GM10847 (cell line): ENCODE measurements around the gene DNAJA3.

Experiments used
- POLR2A ChIP-seq: IDR thresholded peaks from 2 replicates; pipeline ENCODE4 v1.6.1; 2011; ENCODE audit not compliant: insufficient read length; ENCODE audit errors: extremely low read depth

Gene DNAJA3

DNA sequence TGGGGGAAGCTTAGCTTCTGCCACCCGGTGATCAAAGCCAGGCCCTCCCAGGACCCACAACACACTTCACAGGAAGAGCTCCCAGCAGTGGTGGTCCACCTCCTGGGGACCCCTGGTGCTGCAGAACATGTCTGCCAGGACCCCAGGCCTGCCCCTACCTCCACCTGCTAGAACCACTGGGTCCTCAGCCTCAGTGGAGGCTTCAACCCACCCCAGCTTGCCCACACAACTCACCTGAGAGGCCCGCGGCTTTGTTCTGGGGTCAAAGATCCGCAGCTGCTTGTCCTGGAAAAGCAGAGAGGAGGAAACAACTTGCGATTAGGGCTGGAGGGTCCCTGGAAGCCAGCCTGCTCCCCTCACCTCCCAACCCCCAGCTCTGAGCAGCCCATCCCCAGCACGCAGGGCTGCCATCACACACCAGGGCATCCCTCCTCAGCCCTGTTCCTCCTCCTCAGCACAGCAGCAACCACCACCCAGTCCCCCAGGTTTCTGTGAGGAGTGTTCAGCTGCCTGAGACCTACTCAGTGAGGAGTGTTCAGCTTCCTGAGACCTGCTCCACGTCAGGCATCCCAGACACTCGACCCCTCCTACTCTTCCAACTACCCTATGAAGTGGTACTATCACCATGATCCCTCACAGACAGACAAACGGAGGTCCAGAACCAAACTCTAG lies 30.5 kb upstream of the DNAJA3 start:
- TF ChIP-seq POLR2A = no peak

DNA sequence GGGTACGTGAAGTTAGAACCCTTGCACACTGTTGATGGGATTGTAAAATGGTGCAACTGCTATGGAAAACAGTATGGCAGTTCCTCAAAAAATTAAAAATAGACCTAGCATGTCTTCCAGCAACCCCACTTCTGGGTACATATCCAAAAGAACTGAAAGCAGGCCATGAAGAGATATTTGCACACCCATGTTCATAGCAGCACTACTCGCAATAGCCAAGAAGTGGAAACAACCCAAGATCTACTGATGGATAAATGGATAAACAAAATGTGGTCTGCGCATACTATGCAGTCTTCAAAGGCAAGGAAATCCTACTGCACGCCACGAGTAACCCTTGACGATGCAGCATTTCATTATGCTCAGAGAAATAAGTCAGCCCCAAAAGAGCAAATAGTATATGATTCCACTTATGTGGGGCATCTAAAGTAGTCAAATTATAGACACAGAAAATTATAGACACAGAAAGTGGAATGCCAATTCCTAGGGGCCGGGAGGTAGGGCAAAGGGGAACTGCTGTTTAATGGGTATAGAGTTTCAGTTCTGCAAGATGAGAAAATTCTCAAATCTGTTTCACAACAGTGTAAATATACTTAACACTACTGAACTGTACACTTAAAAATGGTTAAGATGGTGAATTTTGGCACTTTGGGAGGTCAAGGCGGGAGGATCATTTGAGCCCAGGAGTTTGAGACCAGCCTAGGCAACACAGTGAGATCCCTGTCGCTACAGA lies 26.5 kb upstream of the DNAJA3 start:
- no peak for TF ChIP-seq POLR2A

DNA sequence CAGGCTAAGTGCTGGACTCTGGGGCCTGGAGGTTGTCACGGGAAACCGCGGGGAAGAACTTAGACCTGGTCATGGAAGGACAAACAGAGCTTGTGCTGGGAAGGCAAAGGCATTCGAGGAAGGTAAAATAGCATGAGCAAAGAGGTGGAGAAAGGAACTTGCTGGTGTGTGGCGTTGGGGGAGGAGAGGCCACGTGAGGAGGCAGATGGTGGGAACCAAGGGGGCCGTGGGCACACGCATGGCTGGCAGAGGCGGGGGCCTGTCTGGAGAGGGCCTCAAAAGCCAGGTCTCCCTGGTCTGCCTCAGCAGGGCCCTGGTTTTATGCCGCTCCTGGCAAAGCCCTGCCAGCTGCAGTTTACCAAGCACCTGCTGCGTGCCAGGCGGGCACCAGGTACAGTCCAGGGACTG lies 24.6 kb upstream of the DNAJA3 start:
- TF ChIP-seq POLR2A = no peak

DNA sequence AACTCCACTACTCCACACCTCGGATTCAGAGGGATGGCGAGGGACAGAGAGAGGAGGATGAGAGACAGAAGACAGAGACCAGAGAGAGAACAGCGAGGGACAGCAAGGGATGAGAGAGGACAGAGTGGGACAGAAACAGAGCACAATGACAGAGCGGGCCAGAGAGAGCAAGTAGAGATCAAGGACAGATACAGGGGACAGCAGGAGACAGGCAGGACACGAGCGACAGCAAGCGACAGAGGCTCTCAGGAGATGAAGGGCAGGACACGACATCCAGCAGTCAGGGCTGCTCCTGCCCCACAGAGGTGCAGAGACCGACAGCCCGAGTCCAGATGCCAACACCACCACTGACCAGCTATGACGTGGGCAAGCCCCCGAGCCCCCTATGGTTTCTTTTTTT lies 24.2 kb upstream of the DNAJA3 start:
- TF ChIP-seq POLR2A = no peak

DNA sequence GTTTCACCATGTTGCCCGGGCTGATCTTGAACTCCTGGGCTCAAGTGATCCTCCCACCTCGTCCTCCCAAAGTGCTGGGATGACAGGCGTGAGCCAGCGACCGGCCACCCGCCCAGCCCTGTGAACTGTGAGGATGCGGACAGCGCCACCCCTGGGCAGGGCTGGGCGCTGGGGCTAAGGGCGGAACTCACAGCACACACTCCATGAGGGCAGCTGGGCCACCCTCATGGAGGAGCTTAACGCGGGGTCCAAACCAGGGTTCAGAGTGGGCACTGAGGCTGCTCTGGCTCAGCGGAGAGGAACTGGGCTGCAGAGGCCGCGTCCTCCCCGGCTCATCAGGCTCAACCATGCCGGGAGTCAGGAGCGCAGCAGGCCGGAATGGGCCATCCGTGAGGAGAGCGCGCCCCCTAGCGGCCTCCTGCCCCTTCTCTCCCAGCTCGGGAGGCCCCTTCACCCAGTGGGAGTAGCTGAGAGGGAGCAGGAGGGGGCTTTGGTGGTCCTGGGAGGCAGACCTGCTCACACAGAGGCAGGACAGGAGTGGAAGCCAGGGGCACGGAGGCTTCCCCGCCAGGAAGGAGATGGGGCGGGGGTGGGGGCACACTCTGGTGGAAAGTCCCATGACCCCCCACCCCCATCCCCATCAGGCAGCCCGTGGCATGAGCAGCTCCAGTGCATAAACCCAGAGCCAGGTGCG lies 23.1 kb upstream of the DNAJA3 start:
- no peak for TF ChIP-seq POLR2A

DNA sequence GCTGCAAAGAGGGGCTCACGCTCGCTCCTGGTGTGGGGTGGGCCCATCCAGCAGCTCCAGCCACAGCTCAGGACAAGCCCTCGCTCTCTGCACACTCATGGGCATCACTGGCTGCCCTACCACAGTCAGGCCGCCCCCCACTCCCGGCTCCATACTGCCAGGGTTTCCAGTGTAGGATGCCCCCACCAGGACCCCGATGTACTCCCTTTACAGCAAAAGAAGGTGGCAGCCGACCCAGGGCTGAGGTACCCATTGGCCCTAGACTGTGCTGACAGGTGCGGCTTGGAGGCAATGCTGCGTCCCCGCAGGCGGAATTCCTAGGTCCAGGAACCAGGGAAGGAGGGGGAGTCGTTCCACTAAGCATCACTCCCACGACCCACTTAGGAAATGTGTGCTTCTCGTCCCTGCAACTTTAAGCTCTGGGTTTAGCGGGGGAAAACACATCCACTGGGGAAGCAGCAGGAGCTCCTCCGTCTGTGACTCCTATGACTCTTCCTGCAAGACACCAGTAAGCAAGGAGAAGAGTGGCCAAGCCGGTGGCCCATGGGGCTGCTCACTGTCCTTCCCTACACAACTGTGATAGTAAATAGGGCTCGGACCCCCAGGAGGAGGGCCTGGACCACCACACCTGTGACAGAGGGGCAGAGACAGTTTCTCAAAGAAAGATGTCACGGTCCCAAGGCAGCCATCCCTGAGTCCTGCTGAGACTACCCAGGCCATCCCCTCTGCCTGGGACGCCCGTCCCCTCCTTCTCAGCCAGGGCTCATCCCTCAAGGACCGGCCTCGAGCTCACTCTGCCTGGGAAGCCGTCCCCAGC lies 22.3 kb upstream of the DNAJA3 start:
- no peak for TF ChIP-seq POLR2A

DNA sequence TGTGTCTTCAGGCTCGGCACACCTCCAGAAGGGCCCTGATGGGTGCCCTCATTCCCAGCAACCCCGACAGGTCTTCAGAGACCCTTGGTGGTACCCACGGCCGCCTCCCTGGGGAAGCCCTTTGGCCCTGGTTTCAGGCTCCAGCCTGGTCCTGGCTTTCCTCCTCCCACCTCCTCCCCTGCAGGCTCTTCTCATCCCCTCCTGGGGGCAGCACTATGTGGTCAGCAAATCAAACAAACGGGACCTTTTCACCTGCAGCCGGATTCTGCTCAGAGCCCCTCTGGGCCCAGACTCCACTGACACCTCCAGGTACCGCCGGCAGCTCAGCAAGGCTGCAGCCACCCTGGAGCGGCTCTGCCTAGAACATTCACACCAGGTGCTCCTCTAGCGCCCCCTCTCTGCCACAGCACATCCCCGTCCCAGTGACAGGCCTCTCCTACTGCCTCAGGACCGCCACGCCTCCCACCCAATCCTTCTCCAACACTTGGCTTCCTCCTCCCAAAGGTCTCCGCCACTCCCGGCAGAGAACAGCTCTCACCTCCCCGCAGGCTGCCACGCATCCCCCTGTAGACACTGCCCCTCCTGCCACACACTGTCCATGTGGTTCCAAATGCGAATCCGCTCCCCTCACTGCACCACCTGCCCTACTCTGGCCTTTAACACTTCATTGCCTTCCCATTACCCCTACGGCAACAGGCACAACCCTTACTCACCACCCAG lies 21.3 kb upstream of the DNAJA3 start:
- TF ChIP-seq POLR2A = no peak

DNA sequence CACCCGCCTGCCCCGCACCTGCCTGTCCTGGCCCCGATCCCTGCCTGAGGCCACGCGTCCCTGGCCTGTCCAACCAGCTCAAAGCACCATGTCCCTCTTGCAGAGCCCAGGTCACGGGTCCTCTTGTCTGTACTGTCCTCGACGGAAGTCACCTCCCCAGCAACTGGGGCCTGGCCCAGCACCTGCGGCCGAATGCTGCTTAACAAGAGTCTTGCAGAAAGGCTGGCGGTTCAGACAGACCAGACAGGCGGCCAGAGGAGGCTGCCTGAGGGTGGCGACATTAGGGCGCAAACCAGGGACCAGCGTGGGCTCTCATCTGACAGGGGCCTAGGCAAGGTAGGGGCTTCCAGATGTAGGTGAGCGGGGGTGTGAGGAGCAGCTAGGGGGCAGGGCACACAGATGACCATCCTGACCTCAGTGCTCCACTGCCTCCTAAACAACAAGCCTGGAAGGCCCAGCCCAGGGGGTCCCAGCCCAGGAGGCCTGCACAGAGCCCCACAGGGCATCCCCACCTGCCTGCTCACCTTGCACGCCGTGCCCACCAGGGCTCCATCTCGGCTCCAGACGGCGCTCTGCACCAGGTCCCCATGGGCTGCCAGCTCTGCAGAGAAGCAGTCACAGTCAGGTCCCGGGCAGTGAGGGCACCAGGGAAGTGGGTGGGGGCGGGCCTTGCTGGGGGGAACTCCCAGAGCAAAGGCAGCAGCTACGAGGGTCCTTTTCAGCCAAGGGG lies 20.5 kb upstream of the DNAJA3 start:
- TF ChIP-seq POLR2A = no peak

DNA sequence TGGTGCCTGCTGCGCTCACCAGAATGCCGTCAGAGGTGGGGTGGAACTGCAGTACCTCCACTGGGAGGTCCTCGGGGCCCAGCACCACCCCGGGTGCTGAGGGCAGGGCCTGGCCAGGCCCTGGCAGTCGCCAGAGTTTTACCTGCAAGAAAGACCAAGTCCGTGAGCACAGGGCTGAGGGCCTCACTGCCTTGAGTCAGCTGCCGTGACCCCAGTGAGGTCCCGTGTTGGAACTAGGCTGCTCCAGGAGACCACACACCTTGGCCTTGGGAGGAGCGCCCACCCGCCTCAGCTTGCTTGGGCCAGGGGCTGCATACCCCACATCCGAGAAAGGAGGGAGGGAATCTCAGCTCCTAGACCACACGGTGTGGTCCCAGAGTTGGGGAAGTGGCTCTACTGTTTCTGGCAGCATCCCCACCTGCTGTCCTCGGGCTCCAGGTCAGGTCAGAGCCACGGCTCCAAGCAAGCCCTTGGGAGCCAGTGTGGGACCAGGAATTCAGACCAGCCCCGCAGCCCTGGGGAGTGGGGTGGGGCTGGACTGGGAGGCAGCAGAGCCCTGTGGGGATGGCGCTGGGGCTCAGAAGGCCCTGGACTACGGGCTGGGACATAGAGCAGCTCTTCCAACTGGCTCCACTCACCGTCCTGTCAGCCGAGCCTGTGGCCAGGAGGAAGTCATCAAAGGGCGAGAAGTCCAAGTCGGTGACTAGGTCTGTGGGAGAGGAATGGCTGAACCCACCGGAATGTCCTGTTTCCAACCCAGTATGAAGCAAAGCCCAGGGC lies 17.9 kb upstream of the DNAJA3 start:
- no peak for TF ChIP-seq POLR2A

DNA sequence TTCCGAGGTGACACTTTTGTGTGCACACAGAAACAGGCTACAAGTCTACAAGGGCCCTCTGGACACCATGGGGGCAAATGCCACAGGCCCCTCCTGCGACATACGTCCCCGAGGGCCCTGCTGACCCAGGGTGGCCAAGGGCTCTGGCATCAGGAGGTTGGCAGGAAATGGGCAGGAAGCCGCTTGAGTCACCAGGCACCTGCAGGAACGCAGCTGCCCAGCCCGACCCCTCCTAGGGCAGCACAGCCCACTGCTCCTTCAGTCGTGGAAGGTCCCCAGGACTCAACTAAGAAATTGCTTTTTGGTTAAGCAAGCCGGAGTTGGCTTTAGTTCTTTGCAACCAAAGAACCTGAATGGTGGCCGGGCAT lies 17.4 kb upstream of the DNAJA3 start:
- TF ChIP-seq POLR2A = no peak

DNA sequence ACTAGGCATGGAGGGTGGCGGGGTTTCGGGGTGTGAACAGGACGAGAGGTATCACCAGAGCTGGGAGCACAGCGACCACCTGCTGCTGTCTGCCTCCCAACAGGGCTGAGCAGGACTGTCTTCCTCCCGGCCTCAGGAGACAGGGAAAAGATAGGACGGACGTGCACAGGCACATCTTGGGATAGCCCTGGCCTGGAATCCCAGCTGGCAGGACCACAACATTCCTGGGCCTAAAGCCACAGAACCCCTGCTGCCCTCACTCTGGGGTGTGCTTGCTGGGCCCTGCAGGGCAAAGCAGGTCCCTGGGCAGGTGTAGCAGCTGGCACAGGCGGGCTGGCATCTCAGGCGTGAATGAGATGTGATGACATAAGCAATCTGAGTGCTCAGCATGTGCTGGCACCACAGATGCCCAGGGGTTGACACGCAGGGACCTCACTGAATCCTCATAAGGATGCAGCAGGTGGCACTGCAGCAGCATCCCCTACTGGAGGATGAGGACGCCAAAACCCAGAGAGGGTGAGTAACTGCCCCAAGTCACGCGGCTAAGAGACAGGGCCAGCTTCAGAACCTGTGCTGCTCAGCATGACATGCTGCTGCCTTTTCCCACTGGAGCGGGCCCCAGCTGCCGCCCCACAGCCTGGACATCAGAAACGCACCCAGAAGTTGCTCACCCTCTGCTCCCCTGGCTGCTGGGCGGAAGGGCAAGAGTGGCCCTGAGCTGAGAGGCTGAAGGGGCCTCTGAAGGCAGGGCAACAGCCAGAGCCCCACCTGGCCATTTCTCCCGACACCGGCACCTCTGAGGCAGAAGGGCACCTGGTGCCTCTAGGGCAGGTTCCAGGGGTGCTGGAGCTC lies 16.4 kb upstream of the DNAJA3 start:
- TF ChIP-seq POLR2A = no peak

DNA sequence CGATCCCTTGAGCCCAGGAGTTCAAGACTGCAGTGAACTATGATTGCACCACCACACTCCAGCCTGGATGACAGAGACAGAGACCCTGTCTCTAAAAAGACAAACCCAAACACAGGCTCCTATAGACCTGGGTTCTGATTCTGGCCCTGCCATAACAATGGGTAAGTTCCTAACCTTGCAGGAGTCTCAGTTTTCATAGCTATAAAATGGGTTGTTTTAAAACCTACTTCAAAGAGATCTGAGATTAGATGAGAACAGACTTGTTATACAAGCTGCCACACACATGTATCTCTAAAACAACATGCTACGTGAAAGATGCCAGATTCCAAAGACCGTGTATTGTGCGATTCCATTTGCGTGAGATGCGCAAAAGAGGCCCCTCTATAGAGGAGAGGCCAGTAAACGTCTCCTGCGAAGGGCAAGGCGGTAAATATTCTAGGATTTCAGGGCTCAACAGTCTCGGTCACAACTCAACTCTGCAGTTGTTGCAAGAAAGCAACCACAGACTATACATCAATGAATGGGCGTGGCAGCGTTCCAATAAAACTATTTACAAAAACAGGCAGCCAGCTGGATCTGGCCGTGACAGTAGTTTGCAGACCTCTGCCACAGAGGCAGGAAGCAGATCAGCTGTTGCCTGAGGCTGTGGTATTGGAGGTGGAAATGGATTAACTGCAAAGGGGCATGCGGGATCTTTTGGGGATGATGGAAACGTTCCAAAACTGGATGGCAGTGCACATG lies 15.2 kb upstream of the DNAJA3 start:
- no peak for TF ChIP-seq POLR2A
